CD4-positive, alpha-beta T cell treated with Interferon alpha-2 for 1 hour (primary cell): ENCODE measurements around the gene TMEM187.

Experiments
- DNase-seq, 2 donors: peaks; one replicate each; pipeline ENCODE4 v3.0.0-alpha.2; 2020 to 2022

Gene TMEM187

DNA sequence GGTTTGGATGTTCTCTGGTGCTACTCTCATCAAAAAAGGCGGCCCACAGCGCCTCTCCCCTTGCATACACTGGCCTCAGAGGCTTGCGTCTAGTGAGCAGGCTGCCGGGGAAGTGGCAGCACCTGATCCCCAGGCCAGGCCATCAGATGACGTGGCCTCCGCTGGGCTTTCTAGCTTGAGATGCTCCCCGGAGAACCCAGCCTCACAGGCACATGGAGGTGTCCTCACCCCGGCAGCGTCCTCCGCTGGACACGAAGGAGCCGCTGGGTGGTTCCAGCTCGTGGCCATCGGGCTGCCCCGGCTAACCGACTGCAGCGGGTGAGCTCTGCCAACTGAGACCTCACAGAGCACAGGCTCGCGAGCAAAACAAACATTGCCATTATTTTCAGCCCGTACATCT, 34.4 kb downstream of the TMEM187 start:
- no peak for DNase-seq

DNA sequence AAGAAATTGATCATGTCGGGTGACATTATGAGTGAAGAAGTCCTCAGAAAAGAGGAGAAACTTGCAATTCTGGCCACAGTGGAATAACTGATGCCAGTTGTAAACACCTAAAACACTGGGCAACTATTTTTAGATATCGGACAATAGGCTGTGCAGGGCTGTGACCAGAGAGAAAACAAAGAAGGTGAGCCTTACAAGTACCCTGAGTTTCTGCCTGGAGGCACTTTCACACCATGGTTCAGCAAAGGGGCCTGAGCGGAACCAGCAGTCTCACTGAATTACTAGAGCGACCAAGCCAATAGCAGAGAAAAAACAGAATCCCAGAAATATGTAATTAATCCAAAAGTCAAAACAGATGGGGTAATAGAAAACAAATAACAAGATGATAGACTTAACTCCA, 36.0 kb downstream of the TMEM187 start:
- DNase-seq, result no peak

DNA sequence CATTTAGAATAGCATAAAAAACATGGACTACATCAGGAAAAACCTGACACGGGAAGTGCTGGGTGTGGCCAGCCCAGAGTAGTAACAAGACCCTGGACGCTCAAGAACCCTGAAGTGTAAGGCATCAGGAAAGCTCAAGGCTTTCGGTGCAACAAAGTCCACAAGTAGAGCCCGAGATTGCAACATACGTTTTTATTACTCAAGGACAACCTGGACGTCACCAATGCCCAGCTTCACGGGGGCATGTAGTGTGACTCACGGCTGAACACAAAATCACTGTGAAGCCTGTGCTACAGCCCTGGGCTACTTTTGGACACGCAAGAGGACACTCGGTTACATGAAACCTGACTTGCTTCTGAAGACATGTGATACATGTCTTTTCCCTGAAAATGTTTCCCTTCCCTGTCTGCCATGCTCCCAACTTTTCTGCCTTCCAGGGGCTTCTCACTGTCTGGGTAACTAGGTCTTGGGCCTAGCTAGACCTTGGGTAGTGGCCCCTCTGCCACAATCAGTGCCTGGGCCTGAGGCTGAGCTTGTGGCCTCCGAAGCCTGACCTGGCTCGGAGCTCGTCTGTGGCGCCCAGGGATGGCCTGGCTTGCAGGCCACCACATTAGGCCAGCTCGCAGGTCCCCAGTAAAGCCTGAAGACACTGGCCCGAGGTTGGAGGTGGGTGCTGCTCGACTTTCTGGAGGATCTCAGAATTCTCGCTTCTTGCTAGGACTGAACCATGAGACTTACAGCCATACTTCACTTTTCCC, 38.0 kb downstream of the TMEM187 start:
- peak in 1 of 2 donors; percentile 46 for DNase-seq

DNA sequence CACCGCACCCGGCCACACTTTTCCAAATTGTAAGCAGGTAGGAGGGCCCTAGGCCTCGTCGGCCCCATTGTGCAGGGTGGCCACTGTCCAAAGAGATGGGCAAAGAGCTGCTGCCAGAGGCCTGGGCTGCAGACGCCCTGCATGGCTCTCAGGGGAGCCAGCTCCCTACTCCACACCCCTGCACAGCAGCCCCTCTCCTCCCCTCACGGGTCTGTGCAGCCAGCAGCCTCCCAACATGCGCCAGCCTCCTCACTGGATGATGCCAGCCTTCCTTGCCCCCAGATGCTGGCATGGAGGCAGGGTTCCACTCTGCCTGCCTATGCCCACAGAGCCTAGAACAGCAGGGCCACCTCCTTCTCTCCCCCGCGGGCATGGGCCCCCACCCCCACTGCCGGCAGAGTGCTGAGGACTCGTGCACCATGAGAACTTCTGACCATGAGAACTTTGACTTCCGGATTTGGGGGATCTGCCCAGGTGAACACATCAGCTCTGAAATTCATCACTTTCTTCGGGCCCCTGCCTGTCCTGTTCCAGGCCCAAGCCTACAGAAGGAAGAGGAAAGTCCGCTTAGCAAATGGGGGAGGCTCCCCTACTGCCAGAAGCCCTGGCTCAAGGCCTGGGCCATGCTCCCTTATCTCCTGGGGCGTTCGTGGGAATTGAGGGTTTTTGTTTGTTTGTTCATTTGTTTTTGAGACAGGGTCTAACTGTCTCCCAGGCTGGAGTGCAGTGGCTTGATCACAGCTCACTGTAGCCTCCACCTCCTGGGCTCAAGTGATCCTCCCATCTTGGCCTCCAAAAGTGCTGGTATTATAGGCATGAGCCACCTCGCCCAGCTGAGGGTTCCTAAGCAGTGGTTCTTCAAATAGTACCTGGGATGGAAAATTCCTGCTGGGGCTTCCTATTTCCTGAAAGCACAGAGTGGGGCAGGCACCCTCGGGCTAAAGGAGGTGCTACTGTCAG, 39.1 kb downstream of the TMEM187 start:
- no peak for DNase-seq

DNA sequence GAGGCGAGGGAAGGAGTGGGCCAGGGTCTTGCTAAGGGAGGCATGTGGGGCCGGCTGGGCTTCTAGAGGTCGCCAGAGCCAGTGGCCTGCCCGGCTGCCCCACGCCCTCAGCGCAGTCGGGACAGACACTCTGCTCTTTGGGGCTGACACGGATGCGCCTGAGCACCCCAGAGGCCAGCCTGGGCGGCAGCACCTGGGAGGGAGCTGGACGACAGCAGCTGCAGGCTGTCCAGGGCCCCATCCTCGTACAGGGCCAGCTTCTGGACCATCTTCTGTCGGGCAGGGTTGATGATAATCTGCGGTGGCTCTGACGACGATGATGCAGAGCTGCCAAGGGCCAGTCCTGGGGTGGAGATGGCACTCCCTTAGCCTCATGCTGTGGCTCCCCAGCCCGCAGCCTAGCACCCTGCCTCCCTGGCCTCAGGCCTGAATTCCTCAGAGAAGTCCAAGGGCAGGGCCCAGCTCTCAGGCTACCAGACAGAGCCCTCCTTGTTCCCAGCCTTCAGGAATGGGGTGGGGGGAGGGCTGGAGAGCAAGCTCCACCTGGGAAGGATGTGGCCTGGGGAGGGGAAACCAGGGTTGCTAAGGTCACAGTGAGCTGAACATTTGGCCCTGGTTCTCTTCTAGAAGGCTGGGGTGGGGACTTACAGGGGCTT, 39.9 kb downstream of the TMEM187 start:
- DNase-seq, result no peak

DNA sequence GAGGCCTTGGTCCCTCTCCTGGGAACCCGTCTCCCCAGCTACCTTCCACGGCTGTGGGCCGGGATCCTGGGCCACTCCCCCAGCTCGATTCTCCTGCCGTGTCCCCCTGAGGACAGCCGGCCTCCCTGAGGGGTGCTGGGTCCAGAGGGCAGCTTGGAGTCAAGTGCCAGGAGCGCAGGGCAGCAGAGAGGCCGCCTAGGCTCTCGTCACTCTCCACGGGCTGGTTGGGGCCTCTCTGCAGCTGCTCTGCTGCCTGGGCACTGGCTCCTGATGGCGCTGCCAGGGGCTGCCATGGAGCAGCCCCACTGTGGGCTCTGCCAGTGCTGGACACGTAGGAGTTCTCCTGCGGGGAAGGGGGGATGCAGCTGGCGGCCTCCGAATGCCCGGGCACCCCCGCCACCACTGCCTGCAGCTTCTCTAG, 40.5 kb downstream of the TMEM187 start:
- DNase-seq, result no peak

DNA sequence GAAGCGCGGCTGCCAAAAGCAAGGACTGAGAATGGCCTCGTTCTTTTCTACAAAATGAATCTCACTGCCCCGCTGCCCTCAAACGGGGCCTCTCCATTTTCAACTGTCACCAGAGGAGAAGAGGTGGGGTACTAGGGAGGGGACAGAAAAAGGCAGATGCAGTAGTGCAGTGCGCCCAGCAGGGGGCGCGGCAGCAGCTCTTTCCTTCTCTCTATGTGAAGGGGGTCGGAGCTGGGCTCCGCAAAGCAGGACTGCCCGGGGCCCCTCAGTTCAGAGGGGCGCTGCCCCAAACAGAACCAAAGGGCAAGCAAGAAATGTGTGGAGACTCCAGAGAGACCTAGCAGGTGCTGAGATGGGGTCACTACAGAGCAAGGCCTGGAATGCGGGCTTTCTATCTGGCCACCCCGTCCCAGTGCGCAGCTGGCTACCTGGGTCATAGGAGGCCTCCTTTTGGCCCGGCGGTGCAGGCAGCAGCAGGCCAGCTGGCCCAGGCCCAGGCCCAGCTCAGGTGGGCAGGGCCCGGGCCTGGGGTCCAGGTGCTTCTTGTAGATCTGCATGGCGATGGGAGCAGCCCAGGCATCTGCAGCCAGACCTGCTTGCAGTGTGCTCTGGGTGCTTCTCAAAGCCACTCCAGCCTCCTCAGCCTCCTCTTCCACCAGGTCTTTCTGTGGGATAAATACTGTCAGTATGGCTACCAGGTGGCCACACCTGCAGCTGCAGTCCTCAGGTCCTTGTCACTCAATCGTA, 41.2 kb downstream of the TMEM187 start:
- DNase-seq, result peak; percentile 49 to 67

DNA sequence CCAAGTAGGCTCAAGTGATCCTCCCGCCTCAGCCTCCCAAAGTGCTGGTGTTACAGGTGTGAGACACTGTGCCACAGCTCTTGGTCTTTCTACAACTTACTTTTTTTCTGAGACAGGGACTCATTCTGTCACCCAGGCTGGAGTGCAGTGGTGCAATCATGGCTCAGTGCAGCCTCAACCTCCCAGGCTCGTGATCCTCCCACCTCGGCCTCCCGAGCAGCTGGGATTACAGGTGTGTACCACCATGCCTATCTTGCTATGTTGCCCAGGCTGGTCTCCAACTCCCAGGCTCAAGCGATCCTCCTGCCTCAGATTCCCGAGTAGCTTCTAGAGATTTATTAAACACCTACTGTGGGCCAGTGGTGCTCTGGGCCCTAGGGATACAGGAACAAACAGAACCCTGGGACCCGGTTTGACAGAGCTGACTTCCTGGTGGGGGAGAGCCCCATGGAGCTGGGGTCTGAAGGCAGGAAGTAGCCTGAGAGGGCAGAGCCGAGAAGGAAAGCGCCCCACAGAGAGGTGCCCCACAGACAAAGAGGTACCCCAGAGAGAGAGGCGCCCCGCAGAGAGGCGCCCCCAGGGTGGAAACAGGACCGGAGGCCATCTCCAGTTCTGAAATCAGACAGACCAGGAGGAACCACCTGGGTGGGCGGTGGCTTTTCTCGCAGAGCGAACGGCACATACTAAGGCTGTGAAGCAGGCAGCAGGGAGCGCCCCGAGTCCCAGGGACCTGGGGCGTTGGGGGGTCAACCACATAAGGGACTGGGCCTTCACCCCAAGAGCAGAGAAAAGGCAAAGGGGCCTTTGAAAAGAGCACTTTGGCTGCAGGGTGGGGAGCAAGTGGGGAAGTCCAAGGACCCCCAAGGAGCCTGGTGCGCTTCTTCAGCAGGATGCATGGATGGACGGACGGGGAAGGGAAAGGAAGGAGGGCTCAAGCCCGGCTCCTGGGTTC, 42.2 kb downstream of the TMEM187 start:
- no peak for DNase-seq

DNA sequence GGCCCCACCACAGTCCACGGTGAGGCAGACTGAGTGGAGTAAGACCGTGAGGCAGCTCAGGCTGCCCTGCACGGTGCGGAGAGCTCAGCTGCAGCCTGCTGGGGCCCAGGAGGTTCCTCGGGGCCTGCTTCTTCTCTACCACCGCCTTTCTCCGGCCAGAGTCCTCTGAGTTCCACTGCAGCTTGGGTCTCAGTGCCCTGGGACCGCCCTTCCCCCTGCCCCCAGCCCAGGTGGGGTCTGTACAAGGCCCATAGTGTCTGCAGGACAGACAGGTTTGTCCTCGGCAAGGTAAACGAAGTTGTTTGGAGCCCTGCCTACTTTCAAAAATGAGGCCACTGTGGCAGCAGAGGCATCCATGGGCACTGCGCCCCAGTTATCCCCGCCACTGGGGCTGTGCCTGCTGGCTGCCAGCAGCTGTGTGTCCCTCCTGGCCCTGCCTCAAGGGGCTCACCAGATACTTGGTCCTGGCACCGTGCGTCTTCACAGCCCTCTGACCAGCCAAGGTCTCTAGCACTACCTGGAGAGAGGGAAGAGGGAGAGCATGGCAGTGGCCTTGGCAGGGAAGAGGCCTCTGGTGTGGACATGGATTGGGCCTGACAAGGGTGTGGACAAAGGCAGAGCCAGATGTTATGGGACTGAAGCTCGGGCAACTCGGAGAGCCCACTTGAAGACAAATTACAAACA, 43.2 kb downstream of the TMEM187 start:
- DNase-seq, result no peak

DNA sequence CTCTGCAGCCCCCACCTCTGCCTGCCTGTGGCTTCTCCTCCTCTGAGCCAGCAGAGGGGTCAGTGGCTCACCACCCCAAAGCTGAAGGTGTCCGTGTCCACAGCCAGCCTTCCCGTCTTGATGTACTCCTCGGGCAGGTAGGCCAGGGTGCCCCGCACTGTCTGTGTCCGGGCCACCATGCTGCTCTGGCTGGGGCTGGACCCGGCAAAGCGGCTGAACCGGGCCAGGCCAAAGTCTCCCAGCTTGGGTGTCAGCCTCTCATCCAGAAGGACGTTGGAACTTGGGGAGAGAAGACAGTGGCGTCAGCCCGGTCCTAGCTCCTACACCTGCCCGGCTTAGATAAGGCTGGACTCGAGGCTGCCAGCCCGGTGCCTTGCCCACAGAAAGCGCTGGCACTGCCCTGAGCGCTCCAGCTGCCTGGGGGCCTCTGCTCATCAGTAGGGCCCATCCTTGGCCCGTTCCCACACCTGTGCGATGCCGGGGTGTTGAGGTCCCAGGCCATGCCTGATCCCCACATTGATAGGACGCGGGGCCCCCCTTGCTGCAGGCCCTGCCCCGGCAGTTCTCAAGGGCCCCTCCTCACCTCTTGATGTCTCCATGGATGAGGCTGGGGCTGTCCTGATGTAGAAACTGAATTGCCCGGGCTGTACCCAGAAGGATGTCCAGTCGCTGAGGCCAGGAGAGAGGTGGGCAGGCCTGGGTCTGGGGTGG, 44.0 kb downstream of the TMEM187 start:
- DNase-seq, result no peak

DNA sequence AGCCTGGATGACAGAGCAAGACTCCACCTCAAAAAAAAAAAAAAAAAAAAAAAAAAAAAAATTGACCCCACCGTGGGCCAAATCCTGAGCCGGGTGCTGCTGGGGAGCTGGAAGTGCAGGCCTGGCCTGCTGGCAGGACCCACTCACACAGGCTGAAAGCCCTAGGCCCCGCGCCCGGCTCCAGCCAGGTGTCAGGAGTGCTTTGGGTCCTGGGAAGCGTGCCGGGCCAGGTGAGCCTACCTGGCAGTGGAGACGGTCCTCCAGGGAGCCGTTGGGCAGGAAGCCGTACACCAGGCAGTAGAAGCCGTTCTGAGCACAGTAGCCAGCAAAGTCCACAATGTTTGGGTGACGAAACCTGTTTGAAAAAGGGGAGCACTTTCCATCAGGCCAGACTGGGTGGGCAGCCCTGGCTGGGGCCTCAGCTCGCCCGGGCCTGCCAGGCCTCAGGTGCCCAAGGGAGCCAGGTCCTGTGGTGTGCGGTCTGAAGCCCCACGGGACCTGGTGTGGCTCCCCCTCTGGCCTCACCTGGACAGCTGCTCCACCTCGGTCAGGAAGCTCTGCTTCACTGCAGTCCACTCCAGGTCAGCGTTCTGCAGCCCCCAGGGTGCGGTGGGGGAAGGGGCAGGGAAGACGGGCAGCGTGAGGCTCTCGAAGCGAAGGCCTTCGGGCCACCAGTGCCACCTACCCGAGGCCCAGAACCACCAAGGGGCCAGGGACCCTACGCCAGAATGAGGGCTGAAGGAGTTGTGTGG, 45.4 kb downstream of the TMEM187 start:
- no peak for DNase-seq

DNA sequence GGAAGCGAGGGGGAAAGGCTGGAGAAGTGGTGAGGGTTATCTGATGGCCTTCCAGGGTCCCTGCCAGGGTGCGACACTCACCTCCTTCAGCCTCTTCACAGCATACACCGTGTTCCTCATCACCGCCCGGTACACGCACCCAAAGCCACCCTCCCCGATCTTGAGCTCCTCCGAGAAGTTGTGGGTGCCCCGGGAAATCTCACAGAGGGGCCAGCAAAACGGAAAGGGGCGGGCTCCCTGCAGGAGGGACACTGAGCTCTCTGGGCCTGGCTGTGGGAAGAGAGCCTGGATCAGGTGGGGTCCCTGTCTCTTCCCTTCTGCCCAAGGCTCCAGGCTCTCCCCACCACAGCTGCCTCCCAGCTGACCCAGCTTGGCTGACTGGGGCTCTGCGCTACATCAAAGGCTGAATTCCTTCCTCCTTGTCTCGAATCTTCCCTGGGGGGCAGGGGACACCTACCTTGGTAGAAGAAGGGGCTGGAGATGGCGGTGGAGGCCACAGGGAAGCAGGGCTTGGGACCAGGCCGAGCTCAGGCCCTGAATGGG, 46.0 kb downstream of the TMEM187 start:
- DNase-seq, result no peak

DNA sequence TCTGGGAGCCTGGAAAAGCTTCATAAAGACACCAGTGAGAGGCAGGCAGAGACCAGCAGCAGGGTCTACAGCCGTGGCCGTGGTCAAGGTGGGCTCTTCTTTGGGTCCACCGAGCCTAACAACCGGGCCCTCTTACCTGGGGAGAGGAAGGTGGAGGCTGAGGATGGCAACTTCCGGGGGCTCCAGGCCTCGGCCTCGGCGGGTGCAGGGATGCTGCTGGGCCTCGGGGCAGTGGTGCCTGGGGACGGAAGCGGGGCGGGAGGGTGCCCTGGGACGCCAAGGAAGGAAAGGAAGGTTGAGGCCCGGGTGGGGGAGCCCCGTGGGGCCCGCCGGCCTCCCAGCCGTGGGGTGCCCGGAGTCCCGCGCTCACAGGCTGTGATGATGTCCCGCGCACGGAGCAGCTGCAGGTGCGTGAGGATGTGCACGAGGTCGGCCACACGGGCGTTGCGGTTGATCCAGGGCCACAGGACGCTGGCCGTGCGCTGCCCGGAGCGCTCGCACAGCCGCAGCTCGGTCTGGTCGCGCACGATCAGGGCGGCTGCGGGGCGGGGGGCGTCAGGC, 46.6 kb downstream of the TMEM187 start:
- DNase-seq, result peak in 1 of 2 donors; percentile 16

DNA sequence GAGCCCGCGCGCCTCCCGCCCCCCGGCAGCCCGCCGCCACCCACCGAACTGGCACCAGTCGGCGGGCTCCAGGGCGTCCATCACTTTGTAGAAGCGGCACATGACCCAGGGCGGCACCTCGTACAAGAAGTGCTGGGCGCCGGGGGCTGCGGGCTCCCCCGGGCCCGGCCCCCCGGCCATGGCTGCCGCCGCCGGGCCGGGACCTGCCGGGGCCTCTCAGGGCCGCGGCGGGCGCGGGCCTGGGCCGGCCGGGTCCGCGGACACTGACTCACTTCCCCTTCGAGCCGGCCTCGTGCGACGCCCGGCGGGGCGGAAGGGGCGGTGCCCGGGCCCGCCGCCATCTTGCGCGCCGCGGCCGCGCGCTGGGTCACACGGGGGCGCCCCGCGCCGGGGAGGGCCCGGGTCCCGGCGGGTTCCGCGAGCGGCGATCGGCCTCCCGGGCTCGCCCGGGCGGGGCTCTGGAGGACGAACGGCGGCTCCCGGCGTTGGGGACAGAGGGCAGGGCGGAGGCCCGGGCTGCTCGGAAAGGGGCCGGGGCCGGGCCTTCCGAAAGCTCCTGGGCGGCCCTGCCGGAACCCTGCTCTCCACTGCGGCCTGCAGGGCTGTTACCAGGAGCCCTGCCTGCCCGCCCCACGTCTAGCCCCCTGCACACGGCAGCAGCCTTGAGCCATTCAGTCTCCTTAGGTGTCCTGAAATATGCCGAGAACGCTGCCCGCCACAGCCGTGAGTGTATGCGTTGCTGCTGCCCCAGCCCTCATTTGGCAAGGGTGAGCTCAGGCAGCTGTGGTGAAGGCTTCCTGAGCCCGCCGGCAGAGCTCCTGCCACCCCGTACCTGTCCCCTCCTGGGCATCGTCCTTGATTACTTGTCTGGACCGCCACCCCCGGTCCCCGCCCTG, 47.3 kb downstream of the TMEM187 start, which contains the start of gene IRAK1:
Gene IRAK1 (minus strand): TSS at position 270 of the 896 bp plus-strand sequence. CDS start 90 bp downstream, at position 180.
- peak; percentile 40 to 62 for DNase-seq

DNA sequence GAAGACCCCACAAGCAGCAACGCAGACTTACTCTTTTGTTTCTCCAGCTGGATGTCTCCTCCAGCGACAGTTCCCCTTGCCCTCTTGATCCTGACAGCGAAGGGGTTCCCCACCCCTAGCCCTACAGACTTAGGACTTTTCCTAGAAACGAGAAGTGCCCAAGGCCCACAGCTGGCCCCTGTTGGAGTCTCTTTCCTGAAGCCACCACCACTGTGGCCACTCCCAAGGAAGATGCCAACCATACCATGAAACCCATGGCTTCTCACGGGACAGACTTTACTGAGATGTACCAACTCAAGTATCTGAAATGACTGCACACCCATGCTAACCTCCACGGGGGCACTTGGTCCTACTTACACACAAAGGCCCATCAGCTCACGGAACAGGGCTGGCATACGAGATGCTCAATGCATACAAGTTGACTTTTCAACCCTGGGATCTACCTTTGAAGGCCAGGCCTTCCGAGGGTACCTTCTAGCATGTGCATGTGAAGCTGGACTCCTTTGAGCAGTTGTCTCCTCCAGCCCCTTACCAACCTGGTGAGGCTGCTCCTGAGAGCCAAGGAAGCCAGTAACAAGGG, 48.1 kb downstream of the TMEM187 start:
- DNase-seq, result no peak

DNA sequence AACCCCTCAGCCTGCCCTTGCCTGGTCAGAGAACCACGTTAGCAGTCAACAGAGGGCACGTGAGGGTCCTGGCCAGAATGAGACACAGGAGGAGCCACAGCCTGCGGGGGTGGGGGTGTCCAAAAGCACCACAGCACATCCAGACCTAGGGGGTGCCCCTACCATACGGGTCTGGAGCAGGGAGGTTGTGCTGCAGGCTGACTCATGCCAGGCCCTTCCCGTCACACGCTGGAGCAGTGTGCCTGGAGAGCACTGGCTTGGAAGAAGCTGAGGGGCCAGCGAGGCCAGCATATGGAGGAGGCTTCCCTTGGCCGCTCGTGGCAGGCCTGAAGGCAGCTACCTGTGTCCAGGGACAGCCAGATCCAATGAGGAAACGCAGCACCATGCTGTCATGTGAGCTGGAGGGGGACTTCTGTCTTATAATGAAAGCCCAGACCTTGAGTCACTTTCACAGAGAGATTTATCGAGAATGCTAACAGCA, 48.6 kb downstream of the TMEM187 start:
- no peak for DNase-seq

DNA sequence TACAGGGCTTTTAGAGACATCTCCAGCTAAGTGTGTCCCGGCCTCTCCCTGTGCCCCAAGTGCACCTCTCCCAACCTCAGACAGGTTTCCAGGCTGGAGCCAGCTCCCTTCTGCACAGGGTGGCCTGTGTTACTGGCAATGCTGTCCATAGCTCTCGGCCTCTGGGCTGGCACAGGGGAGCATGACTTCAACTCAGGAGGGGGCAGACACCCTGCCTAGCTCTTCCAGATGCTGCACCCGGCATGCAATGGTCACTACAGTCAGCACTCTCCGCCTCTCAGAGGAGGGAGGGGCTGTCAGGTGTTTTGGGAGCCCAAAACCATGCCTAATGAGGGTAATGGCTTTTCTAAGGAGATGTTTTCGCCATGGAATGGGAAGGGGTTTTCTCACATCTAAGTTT, 49.6 kb downstream of the TMEM187 start:
- no peak for DNase-seq
